CD4-positive, alpha-beta T cell (primary cell): ENCODE results near the gene RALGAPA1. TPM values are rescaled to one million over a fixed set of nuclear protein-coding genes. Genes with fewer than 3 reads are reported as not detected.

ENCODE experiments used
- ATAC-seq: fragments of 200-7000 bp; cut with Tn5 transposase; one replicate; pipeline ENCODE4 v1.10.0; 2022; ENCODE audit warnings: mild to moderate bottlenecking; ENCODE audit not compliant: poor library complexity
- CTCF ChIA-PET: fragments of 350-600 bp; sonication (Branson Sonifier 250); formaldehyde crosslinking; loops from one replicate; lab custom pipeline; 2021; ENCODE audit warnings: antibody characterized with exemption, inconsistent platforms; lab: Charles Lee
- POLR2A ChIA-PET: fragments of 350-600 bp; sonication (Branson Sonifier 250); formaldehyde crosslinking; loops from one replicate; lab custom pipeline; 2021; ENCODE audit warnings: antibody characterized with exemption, inconsistent platforms; lab: Charles Lee
- DNase-seq, 14 experiments: peaks; one replicate each; pipeline ENCODE4 v3.0.0-alpha.2; 2013 to 2020; ENCODE audit warnings: mixed read lengths in 2 of 14
- H3K27ac ChIP-seq, 2 donors: one replicate each; pipeline versions ENCODE4 v1.5.1 to v1.7.0; 2013; ENCODE audit warnings: low read length in 2 of 2, low read depth in 1 of 2, mild to moderate bottlenecking in 1 of 2
- H3K27me3 ChIP-seq, 2 experiments: 1 replicate in 1 of 2; 2 replicates in 1 of 2; pipeline versions ENCODE4 v1.6.1 to v1.7.0; 2013; ENCODE audit warnings: low read length in 2 of 2, control low read depth in 1 of 2, mild to moderate bottlenecking in 1 of 2, moderate library complexity in 1 of 2; ENCODE audit not compliant: insufficient read depth in 2 of 2, control insufficient read depth in 1 of 2
- H3K36me3 ChIP-seq: one replicate; pipeline ENCODE4 v1.6.1; 2013; ENCODE audit warnings: low read length, control low read depth; ENCODE audit not compliant: insufficient read depth
- H3K4me1 ChIP-seq: one replicate; pipeline ENCODE4 v1.6.1; 2013; ENCODE audit warnings: low read length, control low read depth; ENCODE audit not compliant: insufficient read depth
- H3K4me3 ChIP-seq: one replicate; pipeline ENCODE4 v1.5.1; 2013; ENCODE audit warnings: mild to moderate bottlenecking, low read length, moderate library complexity
- H3K9me3 ChIP-seq, 2 experiments: 1 replicate in 1 of 2; 2 replicates in 1 of 2; pipeline versions ENCODE4 v1.6.1 to v1.7.0; 2013; ENCODE audit warnings: low read length in 2 of 2, mild to moderate bottlenecking in 2 of 2, control low read depth in 1 of 2, moderate library complexity in 1 of 2; ENCODE audit not compliant: control insufficient read depth in 1 of 2, insufficient read depth in 1 of 2
- H3K27ac Mint-ChIP-seq: one replicate; pipeline ENCODE4 v1.8.0; 2020; ENCODE audit warnings: mixed read lengths
- H3K27me3 Mint-ChIP-seq: one replicate; pipeline ENCODE4 v1.8.0; 2021; ENCODE audit warnings: mixed read lengths
- H3K36me3 Mint-ChIP-seq: one replicate; pipeline ENCODE4 v1.8.0; 2021; ENCODE audit warnings: low read depth, mixed read lengths
- H3K4me1 Mint-ChIP-seq: one replicate; pipeline ENCODE4 v1.8.0; 2021; ENCODE audit warnings: low read depth, mixed read lengths
- H3K4me3 Mint-ChIP-seq: one replicate; pipeline ENCODE4 v1.8.0; 2020; ENCODE audit warnings: mild to moderate bottlenecking, mixed read lengths
- H3K9me3 Mint-ChIP-seq: one replicate; pipeline ENCODE4 v1.8.0; 2020; ENCODE audit warnings: mixed read lengths
- intact Hi-C, 2 experiments: fragments of 100-400 bp; cut with DNase I in 1 of 2; cut with micrococcal nuclease in 1 of 2; formaldehyde crosslinking; loops; one replicate each; pipeline versions ENCODE4 v1.15.1 to v1.9.0; 2023 to 2025; cut with DNase I, micrococcal nuclease
- total RNA-seq, 174 experiments: library from RNA in 2 of 174; stranded (reverse) in 2 of 174; gene quantifications; one replicate each; pipeline ENCODE4 v1.2.3 and lab custom pipeline; 2021 to 2026
- TF ChIP-seq, protein P1 (sequence below): fragments of 200-600 bp; IDR thresholded peaks from one replicate; pipeline ENCODE4 v1.8.0; 2022; ENCODE audit warnings: antibody characterized with exemption, mild to moderate bottlenecking

The RALGAPA1 gene
- total RNA-seq, 2 experiments from 2014 or later: 72.0 to 75.5 TPM

DNA sequence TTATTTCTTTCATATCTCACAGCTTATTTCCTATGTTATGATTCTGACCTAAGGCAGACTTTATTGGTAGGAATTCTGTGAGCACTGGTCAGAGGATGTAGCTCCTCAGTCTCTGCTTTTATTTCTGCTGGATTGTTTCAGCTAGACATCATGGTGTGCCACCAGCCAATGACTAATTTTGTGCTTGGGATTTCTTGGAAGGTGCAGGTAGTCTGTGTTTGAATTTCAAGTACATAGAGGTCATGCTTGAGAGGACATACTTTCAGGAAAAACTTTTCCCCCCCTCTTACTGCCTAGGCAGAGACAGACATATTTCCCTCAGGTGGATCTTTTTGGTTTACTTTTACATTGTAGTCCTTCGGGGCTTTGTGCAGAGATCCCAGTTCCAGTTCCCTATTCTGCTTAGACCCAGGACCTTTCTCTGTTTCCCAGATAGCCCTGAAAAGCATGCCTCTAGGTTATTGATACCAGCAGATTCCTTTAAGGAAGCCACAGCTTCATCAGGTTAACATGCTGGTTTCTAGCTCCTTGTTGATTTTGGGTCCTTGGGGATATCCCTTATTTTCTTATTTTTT lies 45.7 kb upstream of the RALGAPA1 start:
- Histone ChIP-seq H3K27me3 (no peaks in the 10 kb centered on the region), H3K27ac (no peak overlapping the region), H3K4me1 (no peaks in the 10 kb centered on the region), H3K4me3 (no peak overlapping the region), H3K9me3 (no peaks in the 10 kb centered on the region), H3K36me3 (peaks cover 17% of the 10 kb centered on the region)
- ATAC-seq (no peak), DNase-seq (no peak)
- no peaks in the 10 kb centered on the region for H3K9me3 Mint-ChIP-seq
- no peak overlapping the region for H3K27ac Mint-ChIP-seq
- intact Hi-C loops: no loop called here
- H3K4me3 Mint-ChIP-seq: no peak overlapping the region
- H3K4me1 Mint-ChIP-seq: no peaks in the 10 kb centered on the region
- peaks cover 63% of the 10 kb centered on the region for H3K36me3 Mint-ChIP-seq
- ChIA-PET CTCF (no interaction called here), POLR2A (no interaction called here)
- TF ChIP-seq, protein P1, sequence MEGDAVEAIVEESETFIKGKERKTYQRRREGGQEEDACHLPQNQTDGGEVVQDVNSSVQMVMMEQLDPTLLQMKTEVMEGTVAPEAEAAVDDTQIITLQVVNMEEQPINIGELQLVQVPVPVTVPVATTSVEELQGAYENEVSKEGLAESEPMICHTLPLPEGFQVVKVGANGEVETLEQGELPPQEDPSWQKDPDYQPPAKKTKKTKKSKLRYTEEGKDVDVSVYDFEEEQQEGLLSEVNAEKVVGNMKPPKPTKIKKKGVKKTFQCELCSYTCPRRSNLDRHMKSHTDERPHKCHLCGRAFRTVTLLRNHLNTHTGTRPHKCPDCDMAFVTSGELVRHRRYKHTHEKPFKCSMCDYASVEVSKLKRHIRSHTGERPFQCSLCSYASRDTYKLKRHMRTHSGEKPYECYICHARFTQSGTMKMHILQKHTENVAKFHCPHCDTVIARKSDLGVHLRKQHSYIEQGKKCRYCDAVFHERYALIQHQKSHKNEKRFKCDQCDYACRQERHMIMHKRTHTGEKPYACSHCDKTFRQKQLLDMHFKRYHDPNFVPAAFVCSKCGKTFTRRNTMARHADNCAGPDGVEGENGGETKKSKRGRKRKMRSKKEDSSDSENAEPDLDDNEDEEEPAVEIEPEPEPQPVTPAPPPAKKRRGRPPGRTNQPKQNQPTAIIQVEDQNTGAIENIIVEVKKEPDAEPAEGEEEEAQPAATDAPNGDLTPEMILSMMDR: no peak
- no peaks in the 10 kb centered on the region for H3K27me3 Mint-ChIP-seq

DNA sequence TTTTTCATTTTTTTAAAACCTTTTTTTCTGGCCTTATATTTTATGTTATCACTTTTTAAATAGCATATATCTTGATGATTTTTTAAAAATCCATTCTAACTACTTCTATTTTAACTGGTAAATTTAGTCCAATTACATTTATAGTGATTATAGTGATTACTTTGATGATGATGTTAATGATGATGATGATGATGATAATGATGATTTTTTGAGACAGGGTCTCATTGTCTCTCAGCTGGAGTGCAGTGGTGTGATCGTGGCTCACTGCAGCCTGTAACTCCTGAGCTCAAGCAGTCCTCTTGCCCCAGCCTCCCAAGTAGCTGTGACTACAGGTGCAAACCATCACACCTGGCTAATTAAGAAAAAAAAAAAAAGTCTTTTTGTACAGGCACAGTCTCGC lies 44.1 kb upstream of the RALGAPA1 start:
- Mint-ChIP-seq H3K36me3 (peaks cover 66% of the 10 kb centered on the region), H3K4me1 (no peaks in the 10 kb centered on the region), H3K27ac (no peak overlapping the region), H3K27me3 (no peaks in the 10 kb centered on the region), H3K4me3 (no peak overlapping the region), H3K9me3 (no peaks in the 10 kb centered on the region)
- no peak for DNase-seq
- TF ChIP-seq, protein P1: no peak
- ChIA-PET POLR2A (no interaction called here), CTCF (no interaction called here)
- no peak overlapping the region for H3K27ac ChIP-seq
- H3K36me3 ChIP-seq: peaks cover 10% of the 10 kb centered on the region
- ATAC-seq: no peak
- H3K4me3 ChIP-seq: no peak overlapping the region
- no peaks in the 10 kb centered on the region for H3K4me1 ChIP-seq
- intact Hi-C loops: no loop called here
- no peaks in the 10 kb centered on the region for H3K9me3 ChIP-seq
- no peaks in the 10 kb centered on the region for H3K27me3 ChIP-seq

DNA sequence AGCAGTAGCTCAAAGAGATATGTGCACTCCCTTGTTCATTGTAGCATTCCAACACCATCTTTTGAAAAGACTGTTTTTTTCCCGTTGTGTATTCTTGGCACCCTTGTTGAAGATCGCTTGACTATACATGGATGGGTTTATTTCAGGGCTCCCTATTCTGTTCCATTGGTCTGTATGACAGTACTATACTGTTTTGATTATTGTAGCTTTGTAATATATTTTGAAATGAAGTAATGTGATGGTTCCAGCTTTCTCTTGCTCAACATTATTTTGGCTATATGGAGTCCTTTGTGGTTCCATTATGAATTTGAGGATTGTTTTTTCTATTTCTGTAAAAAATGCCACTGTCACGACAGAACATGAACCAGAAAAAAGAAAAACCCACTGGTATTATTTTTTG lies 42.7 kb upstream of the RALGAPA1 start:
- ChIA-PET CTCF (no interaction called here), POLR2A (no interaction called here)
- intact Hi-C loops: no loop called here
- DNase-seq: no peak
- Histone ChIP-seq H3K27ac (no peak overlapping the region), H3K4me1 (no peaks in the 10 kb centered on the region), H3K36me3 (peaks cover 10% of the 10 kb centered on the region), H3K4me3 (no peak overlapping the region), H3K27me3 (no peaks in the 10 kb centered on the region), H3K9me3 (no peaks in the 10 kb centered on the region)
- Mint-ChIP-seq H3K27me3 (no peaks in the 10 kb centered on the region), H3K4me1 (no peaks in the 10 kb centered on the region), H3K9me3 (no peaks in the 10 kb centered on the region), H3K27ac (no peak overlapping the region), H3K4me3 (no peak overlapping the region), H3K36me3 (peaks cover 69% of the 10 kb centered on the region)
- TF ChIP-seq, protein P1: no peak
- ATAC-seq: no peak
